Natural killer cell (primary cell): Measurements from ENCODE around the gene ADAMTS5. TPM values are rescaled to one million over a fixed set of nuclear protein-coding genes. Genes with fewer than 3 reads are reported as not detected.

Experiments used
- ATAC-seq, 3 donors: fragments of 150-1000 bp in 2 of 3; fragments of 200-7000 bp in 1 of 3; cut with Tn5 transposase; 1 replicate in 1 of 3; 2 replicates in 2 of 3; pipeline ENCODE4 v1.10.0; 2021; ENCODE audit warnings: mild to moderate bottlenecking in 2 of 3, moderate library complexity in 2 of 3
- DNase-seq, 2 donors: peaks; one replicate each; pipeline versions ENCODE4 v3.0.0 to v3.0.0-alpha.2; 2013 to 2021; ENCODE audit warnings: mixed read lengths in 1 of 2
- H3K27ac ChIP-seq: one replicate; pipeline ENCODE4 v1.5.1; 2013; ENCODE audit warnings: mild to moderate bottlenecking, low read length
- H3K27me3 ChIP-seq: one replicate; pipeline ENCODE4 v1.6.1; 2013; ENCODE audit warnings: low read length; ENCODE audit not compliant: control insufficient read depth, insufficient read depth
- H3K36me3 ChIP-seq: one replicate; pipeline ENCODE4 v1.6.1; 2013; ENCODE audit warnings: low read length; ENCODE audit not compliant: control insufficient read depth, insufficient read depth
- H3K4me1 ChIP-seq: one replicate; pipeline ENCODE4 v1.6.1; 2013; ENCODE audit warnings: low read length; ENCODE audit not compliant: control insufficient read depth, insufficient read depth
- H3K4me3 ChIP-seq: one replicate; pipeline ENCODE4 v1.5.1; 2013; ENCODE audit warnings: low read length
- H3K9me3 ChIP-seq: one replicate; pipeline ENCODE4 v1.6.1; 2013; ENCODE audit warnings: low read length; ENCODE audit not compliant: control insufficient read depth, insufficient read depth
- H3K27ac Mint-ChIP-seq, 2 donors: one replicate each; pipeline ENCODE4 v1.8.0; 2022; ENCODE audit warnings: mild to moderate bottlenecking in 2 of 2, mixed read lengths in 2 of 2, moderate library complexity in 1 of 2
- H3K27me3 Mint-ChIP-seq, 2 donors: one replicate each; pipeline ENCODE4 v1.8.0; 2022; ENCODE audit warnings: low read depth in 2 of 2, mixed read lengths in 2 of 2
- H3K36me3 Mint-ChIP-seq: one replicate; pipeline ENCODE4 v1.8.0; 2022; ENCODE audit warnings: mixed read lengths
- H3K4me1 Mint-ChIP-seq, 2 donors: one replicate each; pipeline ENCODE4 v1.8.0; 2022; ENCODE audit warnings: mixed read lengths in 2 of 2
- H3K4me3 Mint-ChIP-seq: one replicate; pipeline ENCODE4 v1.8.0; 2022; ENCODE audit warnings: mild to moderate bottlenecking, moderate library complexity, mixed read lengths
- H3K9me3 Mint-ChIP-seq, 2 donors: one replicate each; pipeline ENCODE4 v1.8.0; 2022; ENCODE audit warnings: mixed read lengths in 2 of 2
- CTCF ChIP-seq: fragments of 200-600 bp; IDR thresholded peaks from one replicate; pipeline ENCODE4 v1.8.0; 2022; ENCODE audit warnings: antibody characterized with exemption
- WGBS: methylation state at CpG from one replicate; pipeline ENCODE4 v1.1.7; 2013; ENCODE audit warnings: missing lambda C conversion rate; ENCODE audit not compliant: insufficient coverage; 5-methylcytosine and 5-hydroxymethylcytosine counted together
- intact Hi-C: fragments of 100-400 bp; cut with micrococcal nuclease; formaldehyde crosslinking; loops from one replicate; pipeline ENCODE4 v1.14.2; 2022
- total RNA-seq, 4 donors: library from RNA; stranded (reverse); fragments of 120-200 nt in 1 of 4; gene quantifications; one replicate each; pipeline versions ENCODE4 v1.2.3 to v1.2.4, GENCODE V29; 2013 to 2022

Gene ADAMTS5
- total RNA-seq, 3 donors from 2014 or later (not counting 1 experiment from before 2014, with no cell fraction given): 0.08 TPM; not detected in 2

- WGBS: 23% methylated on average over 58 of the region's 58 CpGs
- intact Hi-C loops: no loop called here
- Mint-ChIP-seq H3K4me3 (no peak overlapping the region), H3K27ac (no peak overlapping the region), H3K36me3 (no peaks in the 10 kb centered on the region), H3K27me3 (peaks cover 28 to 39% of the 10 kb centered on the region in 2 donors), H3K9me3 (no peaks in the 10 kb centered on the region), H3K4me1 (no peaks in the 10 kb centered on the region)
- no peaks in the 10 kb centered on the region for H3K9me3 ChIP-seq
- TF ChIP-seq CTCF: no peak
- DNase-seq: no peak
- H3K4me1 ChIP-seq: no peaks in the 10 kb centered on the region
- H3K4me3 ChIP-seq: no peak overlapping the region
- peaks cover 13% of the 10 kb centered on the region for H3K27me3 ChIP-seq
- no peak overlapping the region for H3K27ac ChIP-seq
- ATAC-seq: no peak
- H3K36me3 ChIP-seq: no peaks in the 10 kb centered on the region
Observed at GRCh38 chr21:26965040-26965906, 1.6 kb downstream of the ADAMTS5 start.

- H3K4me1 ChIP-seq: no peaks in the 10 kb centered on the region
- H3K4me3 ChIP-seq: no peak overlapping the region
- DNase-seq (no peak), ATAC-seq (no peak)
- Mint-ChIP-seq H3K4me3 (no peak overlapping the region), H3K4me1 (no peaks in the 10 kb centered on the region), H3K9me3 (no peaks in the 10 kb centered on the region), H3K36me3 (no peaks in the 10 kb centered on the region), H3K27ac (no peak overlapping the region), H3K27me3 (peaks cover 28 to 39% of the 10 kb centered on the region in 2 donors)
- H3K27me3 ChIP-seq: peaks cover 13% of the 10 kb centered on the region
- intact Hi-C loops: no loop called here
- no peaks in the 10 kb centered on the region for H3K9me3 ChIP-seq
- TF ChIP-seq CTCF: no peak
- no peaks in the 10 kb centered on the region for H3K36me3 ChIP-seq
- no peak overlapping the region for H3K27ac ChIP-seq
- 88% methylated on average over 14 of the region's 14 CpGs for WGBS
Observed at GRCh38 chr21:26964170-26964778, 2.6 kb downstream of the ADAMTS5 start.

GRCh38 chr21:26962621-26963181, 4.2 kb downstream of the ADAMTS5 start:
- Histone ChIP-seq H3K4me1 (no peaks in the 10 kb centered on the region), H3K27me3 (peaks cover 13% of the 10 kb centered on the region), H3K9me3 (no peaks in the 10 kb centered on the region), H3K36me3 (no peaks in the 10 kb centered on the region), H3K4me3 (no peak overlapping the region), H3K27ac (no peak overlapping the region)
- no peaks in the 10 kb centered on the region for H3K4me1 Mint-ChIP-seq
- H3K36me3 Mint-ChIP-seq: no peaks in the 10 kb centered on the region
- 90% methylated on average over 3 of the region's 3 CpGs for WGBS
- H3K4me3 Mint-ChIP-seq: no peak overlapping the region
- no peak for TF ChIP-seq CTCF
- ATAC-seq (no peak), DNase-seq (no peak)
- H3K27me3 Mint-ChIP-seq: peaks cover 21 to 33% of the 10 kb centered on the region in 2 donors
- H3K27ac Mint-ChIP-seq: no peak overlapping the region
- no peaks in the 10 kb centered on the region for H3K9me3 Mint-ChIP-seq
- intact Hi-C loops: no loop called here
